ENCODE results near the gene OBSCN.
"Not testable (repeated sequence)": the region's sequence is repeated elsewhere in the genome, so short reads cannot be mapped to it uniquely, and the experiment has no call there.

The OBSCN gene

DNA sequence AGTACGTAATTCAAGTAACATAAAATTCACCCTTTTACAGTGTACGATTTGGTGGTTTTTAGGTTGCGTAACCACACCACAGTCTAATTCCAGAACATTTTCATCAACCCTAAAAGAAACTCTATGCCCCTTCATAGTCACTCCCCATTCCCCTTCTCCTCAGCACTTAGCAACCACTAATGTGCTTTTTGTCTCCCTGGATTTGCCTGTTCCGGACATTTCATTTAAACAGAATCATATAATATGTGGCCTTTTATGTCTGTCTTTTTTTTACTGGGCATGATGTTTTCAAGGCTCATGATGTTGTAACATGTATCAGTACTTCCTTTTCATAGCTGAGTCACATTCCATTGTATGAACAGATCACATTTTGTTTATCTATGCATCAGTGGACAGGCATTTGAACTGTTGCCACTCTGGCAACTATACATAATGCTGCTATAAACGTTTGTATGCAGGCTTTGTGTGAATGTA lies 20.8 kb downstream of the OBSCN start:
- no peak for DNase-seq

DNA sequence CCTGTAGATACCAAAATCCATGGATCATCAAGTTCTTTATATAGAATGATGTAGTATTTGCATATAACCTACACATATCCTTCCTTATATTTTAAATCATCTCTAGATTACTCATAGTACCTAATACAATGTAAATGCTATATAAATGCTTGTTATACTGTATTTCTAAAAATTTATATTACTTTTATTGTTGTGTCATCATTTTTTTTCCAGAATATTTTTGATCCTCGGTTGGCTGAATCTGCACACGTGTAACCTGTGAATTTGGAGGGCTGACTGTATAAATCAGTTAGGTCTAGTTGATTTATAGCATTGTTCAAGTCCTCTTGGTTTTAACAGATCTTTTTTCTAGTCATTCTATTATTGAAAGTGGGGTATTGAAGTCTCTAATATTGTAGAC lies 23.3 kb downstream of the OBSCN start:
- no peak for DNase-seq

DNA sequence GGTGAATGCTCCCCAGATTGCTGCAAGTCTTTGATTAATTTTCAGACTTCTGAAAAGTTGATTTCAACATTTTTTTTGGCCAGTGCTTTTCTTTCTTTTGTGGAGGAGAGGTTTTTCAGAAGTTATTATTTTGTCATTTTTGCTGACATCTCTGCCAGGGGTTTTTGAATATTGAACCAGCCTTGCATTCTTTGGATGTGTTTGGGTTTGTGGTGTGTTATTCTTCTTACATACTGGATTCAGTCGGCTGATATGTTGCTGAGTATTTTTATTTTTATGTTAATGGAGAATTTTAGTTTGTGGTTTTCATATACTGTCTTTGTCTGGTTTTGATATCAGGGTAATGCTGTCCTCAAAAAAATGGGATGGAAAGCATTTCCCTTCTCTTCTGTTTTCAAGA lies 25.3 kb downstream of the OBSCN start:
- no peak for DNase-seq

DNA sequence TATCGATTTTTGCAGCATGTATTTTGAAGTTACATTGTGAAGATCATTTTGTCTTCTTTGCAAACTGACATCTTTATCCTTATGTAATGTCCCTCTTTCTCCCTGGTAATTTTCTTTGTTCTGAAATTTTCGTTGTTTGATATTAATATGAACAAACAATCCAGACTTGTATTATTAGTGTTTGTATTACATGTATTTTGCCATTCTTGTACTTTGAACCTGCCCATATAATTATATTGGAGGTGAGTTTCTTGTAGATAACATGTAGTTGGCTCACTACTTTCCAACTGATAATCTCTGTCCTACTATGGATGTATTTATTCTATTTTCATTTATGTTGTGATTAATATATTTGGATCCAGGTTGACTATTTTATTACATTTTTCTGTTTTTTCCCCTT lies 27.1 kb downstream of the OBSCN start:
- DNase-seq = no peak

DNA sequence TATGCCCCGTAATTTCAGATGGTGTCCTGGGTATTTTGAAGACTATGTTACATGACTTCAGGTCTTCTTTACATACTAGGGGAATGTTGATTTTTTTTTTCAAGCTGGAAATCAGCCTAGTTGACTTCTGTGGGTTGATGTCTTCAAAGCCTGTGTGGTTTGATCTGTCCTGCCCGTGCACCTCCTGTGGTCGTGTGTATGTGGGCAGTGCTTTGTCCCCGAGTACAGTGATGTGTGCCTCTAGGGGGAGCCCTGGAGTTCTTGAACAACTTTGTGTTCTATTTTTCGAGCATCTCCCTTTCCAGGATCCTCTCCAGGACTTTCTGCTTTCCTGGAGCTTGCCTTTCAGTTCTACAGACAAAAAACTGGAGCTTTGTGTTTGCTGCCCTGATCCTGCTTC lies 28.9 kb downstream of the OBSCN start:
- no peak for DNase-seq

DNA sequence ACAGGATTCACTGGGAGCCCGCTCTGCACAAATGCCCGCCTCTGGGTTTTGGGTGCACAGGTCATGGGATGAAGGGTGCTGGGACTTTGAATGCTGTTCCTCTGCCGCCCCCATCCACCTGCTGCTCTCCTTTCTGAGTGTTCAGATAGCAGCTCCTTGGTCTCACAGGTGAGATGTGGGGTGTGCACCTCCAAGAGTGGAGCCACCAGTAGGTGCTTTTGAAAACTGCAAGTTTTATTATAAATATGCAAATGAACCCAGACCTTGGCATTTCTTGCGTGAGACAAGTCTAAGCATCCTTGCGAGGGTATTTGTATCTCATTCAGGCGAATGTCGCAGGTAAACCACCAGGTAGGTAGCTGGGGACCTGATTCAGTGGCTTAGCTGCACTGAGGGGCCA lies 30.2 kb downstream of the OBSCN start:
- DNase-seq = no peak

DNA sequence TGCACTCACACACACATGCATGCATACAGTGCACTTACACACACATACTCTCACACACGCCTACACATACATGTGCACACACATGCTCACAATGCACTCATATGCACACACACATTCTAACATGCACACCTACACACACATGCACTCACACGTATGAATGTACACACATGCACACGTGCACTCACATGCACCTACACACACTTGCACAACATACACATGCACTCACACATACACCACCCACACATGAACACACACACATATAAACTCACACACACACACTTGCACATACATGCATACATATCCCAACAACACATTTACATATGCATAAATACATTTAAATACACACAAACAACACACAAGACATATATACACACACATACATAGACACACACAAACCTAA lies 30.6 kb downstream of the OBSCN start:
- DNase-seq = no peak

DNA sequence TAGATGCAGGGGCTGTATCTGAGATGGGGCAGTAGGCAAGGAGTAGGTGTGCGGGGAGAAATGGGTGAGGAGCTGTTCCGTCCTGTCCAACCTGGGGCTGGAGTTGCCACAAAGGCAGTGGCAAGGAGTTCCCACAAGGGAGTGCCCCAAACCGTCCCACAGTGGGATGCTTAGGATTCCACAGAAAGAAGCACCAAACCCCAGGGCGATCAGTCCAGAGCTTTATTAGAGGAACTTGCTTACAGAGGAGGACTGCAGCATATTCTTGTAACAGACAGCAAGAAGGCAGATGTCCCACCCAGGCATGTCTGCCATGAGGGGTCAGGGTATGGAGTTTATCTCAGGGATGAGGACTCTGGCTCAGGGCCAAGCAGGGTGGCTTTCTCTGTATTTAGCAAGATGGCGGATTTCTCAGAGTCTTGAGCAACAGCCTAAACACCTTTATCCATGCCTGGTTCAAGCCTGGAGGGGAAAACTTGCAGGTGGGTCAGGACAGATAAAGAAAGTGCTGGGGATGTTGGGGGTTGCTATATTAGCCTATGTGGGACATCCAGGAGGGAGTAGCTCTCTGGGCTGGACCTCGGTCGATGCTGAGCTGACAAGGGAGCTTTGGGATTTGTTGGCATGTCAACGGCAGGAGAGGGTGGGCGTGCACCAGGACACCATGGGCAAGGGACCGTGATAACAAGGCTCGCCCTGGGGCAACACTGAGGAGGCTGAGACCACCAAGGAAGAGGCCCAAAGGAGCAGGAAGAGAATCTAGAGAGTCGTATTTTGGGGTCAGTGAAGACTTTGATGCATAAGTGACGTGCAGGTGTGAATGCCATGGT lies 32.8 kb downstream of the OBSCN start:
- no peak for DNase-seq

DNA sequence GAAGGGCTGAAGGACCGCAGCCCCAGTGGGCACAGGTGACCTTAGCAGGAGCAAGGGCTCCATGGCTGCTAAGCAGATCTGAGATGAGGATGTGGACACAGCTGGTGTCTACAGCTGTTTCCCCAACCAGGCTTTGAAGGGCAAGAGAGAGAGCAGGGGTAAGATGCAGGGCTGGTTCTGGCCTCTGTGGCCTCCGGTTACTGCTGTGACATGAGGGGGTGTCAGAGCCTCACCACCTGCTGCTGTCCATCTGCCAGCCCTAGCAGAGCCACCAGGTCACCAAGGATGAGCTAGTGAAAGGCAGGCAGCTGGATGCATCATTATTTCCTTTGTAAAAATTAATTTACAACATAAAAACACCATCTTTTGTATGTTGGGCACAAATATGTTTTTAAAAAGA lies 33.4 kb downstream of the OBSCN start:
- DNase-seq = no peak

DNA sequence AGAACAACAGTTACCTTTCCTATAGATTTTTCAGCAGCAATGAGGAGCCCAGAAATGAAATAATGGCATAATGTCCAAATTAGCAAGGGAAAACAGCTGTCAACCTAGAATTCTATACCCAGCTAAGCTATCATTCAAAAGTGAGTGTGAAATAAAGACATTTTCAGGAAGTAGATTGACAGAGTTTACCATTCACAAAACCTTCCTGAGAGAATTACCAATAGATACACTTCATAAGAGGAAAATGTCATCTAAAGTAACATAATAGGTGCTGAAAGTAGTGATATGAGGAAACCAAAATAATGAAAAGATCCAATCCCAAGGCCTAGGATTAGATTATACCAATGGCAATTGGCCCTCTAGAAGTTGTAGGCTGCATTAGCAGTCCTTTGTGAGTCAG lies 34.6 kb downstream of the OBSCN start:
- no peak for DNase-seq

DNA sequence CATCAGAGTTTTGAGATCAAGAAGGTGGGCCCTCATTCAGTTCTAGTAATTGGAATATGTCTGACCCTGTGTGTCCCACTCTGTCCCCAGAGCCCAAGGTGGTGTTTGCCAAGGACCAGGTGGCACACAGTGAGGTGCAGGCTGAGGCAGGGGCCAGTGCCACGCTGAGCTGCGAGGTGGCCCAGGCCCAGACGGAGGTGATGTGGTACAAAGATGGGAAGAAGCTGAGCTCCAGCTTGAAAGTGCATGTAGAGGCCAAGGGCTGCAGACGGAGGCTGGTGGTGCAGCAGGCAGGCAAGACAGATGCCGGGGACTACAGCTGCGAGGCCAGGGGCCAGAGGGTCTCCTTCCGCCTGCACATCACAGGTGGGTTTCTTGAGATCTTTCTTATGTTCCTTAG lies 35.2 kb downstream of the OBSCN start:
- DNase-seq = no peak

DNA sequence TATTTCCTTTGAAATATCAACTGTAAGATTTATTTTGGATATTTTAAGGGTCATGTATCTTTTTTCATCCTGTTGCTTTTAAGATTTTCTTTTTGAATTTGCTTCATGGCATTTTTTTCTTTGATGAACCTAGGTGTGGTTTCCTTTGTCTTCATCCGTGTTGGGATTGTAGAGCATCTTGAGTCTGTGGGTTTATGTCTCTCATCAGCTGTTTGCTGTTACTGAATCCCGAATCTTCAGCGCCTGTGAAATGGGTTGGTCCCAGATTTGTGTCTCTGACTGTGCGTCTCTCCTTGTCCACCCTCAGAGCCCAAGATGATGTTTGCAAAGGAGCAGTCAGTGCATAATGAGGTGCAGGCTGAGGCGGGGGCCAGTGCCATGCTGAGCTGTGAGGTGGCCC lies 36.1 kb downstream of the OBSCN start:
- DNase-seq = not testable (repeated sequence)

DNA sequence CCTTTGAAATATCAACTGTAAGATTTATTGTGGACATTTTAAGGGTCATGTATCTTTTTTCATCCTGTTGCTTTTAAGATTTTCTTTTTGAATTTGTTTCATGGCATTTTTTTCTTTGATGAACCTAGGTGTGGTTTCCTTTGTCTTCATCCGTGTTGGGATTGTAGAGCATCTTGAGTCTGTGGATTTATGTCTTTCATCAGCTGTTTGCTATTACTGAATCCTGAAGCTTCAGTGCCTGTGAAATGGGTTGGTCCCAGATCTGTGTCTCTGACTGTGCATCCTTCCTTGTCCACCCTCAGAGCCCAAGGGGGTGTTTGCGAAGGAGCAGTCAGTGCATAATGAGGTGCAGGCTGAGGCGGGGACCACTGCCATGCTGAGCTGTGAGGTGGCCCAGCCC lies 37.3 kb downstream of the OBSCN start:
- DNase-seq = no peak

DNA sequence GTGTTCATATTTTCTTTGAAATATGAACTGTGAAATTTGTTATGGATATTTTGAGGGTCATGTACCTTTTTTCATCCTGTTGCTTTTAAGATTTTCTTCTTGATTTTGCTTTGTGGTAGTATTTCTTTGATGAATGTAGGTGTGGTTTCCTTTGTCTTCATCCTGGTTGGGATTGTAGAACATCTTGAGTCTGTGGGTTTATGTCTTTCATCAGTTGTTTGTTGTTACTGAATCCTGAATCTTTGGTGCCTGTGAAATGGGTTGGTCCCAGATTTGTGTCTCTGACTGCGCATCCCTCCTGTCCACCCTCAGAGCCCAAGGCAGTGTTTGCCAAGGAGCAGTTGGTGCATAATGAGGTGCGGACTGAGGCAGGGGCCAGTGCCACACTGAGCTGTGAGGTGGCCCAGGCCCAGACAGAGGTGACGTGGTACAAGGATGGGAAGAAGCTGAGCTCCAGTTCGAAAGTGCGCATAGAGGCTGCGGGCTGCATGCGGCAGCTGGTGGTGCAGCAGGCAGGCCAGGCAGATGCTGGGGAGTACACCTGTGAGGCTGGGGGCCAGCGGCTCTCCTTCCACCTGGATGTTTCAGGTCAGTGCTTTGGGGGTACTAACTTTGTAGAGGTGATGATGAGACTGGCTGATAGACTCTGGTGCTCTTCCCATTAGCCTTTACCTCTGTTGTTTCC lies 38.5 kb downstream of the OBSCN start:
- DNase-seq = no peak

DNA sequence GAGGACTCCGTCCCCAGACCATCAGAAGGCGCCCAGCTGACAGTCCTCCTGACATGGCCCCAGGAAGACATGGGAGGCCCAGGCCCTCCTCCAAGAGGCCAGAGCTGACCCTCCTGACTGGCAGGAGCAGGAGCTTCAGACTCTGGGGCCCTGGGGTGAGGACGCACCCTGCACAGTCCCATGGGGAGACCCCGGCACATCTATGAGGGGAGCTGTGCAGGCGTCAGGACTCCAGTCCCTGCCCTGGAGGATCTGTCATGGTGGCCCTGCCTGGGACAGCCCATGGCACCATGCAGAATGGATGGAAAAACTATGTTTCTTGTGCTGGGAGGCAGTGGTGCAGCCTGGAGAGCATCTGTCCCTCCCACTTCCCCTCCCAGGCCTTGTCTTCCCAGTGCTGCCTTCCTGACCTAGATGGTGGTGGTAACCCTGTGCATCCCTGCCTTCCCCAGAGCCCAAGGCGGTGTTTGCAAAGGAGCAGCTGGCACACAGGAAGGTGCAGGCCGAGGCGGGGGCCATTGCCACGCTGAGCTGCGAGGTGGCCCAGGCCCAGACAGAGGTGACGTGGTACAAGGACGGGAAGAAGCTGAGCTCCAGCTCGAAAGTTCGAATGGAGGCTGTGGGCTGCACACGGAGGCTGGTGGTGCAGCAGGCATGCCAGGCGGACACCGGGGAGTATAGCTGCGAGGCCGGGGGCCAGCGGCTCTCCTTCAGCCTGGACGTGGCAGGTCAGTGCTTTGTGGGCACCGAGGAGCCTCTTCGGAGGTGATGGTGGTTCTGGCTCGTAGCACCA lies 41.9 kb downstream of the OBSCN start:
- DNase-seq = no peak

DNA sequence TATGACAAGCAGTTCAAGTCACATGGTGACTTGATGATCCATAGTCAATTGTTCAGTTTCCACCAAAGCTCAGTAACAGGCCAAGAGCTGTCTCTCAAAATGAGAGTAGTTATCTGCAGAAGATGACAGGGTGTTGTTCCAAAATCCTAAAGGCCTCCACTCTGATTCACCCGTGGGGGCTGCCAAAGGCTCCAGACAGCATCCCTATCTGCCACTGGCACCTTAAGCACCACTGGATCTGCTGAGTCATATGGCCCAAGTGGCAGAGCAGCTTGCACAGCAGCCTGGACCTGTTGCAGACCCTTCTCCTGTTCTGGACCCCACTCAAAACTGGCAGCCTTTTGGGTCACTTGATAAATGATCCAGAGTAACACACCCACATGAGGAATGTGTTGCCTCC lies 44.6 kb downstream of the OBSCN start:
- DNase-seq = not testable (repeated sequence)

DNA sequence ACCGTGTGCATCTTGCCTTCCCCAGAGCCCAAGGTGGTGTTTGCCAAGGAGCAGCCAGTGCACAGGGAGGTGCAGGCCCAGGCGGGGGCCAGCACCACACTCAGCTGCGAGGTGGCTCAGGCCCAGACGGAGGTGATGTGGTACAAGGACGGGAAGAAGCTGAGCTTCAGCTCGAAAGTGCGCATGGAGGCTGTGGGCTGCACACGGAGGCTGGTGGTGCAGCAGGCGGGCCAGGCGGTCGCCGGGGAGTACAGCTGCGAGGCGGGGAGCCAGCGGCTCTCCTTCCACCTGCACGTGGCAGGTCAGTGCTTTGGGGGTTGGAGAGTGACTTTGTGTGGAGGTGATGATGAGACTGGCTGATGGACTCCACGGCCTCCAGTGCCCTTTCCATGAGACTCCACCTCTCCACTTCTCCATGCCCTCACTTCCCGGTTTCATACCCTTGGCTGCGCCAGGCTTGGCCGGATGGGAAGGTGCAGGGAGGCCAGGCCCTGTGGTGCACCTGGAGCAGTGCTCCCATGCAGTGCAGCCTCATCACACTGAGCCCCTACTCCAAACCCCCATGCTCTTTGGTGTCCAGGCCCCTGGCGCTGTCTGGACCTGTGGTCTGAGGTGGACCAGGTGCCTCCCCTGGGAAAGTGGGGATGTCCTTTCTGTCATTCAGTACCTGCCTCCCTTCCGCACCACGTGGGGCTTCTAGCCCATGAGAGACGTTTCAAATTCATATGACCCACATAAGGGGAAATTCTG lies 49.0 kb downstream of the OBSCN start:
- DNase-seq = no peak

DNA sequence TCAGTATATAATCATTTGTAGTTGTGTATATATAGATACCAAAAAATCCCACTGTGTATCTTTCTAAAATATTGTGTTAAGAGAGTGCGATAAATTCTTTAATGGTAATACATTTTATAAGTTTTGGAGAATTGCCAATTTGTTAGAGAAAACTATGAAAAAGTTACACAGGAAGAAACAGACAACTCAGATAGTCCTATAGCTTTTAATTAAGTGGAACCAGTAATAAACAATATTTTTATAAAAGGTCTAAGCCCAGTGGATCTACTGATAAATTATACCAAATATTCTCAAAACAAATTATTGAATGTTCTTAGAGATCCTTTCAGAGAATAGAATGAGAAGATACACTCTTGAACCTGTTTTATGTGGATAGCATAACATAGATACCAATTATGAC lies 50.6 kb downstream of the OBSCN start:
- no peak for DNase-seq

DNA sequence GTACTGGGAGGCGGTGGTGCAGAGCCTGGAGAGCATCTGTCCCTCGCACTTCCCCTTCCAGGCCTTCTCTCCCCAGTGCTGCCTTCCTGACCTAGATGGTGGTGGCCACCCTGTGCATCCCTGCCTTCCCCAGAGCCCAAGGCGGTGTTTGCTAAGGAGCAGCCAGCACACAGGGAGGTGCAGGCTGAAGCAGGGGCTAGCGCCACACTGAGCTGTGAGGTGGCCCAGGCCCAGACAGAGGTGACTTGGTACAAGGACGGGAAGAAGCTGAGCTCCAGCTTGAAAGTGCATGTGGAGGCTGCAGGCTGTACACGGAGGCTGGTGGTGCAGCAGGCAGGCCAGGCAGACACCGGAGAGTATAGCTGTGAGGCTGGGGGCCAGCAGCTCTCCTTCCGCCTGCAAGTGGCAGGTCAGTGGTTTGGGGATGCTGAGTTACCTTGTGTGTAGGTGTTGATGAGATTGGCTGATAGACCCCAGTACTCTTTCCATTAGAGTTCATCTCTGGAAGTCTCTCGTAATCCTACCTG lies 51.6 kb downstream of the OBSCN start:
- no peak for DNase-seq

DNA sequence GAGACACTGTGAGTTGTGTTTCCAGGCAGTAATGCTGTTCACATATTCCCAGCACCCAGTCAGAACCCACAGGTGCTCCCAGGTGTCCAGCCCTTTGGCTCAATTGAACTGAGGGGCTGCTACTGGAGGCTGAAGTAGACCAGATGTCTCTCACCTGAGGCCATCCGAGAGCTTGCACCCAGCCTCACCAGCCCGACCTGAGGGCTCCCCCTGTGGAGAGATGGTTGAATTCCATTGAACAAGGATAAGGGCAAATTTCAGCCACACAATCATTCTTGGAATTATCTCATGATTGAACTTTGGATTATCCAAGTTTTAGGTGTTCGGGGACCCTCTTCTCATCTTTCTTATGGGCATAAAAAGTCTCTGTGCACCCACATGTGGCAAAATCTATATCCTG lies 52.1 kb downstream of the OBSCN start:
- DNase-seq = no peak

DNA sequence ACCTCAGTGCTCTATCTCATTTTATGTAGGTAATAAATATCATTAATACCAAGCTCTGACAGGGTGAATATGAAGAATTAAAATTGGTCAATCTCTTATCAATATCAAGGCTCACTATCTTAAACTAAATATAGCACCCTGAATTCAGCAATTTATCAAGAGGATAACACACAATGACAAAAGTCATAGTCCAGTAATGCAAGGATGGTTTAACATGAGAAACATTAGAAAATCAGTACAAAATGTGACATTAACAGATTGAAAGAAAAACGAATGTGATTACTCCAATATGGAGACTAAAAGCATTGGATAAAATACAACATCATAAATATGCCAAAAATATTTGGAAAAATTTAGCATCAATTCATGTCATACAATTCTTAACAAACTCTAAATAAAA lies 53.9 kb downstream of the OBSCN start:
- no peak for DNase-seq

DNA sequence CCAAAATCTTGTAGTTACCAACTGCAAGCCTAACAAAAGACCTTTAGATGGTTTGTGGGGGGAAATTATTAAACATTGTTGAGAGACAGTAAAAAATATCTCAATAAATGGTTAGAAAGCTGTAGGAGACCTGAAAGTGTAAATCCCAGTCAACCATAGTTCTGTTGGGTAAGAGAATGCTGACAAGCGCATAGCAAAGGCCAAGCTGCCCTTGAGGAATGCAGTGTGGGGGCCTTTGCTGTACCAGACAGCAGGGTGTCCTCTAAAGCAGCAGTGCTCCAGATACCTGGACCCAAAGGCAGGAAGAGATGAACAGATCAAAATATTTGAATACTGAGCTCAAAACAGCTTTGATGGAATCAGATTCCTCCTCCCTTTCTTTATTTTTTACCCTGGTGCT lies 54.6 kb downstream of the OBSCN start:
- DNase-seq = no peak

DNA sequence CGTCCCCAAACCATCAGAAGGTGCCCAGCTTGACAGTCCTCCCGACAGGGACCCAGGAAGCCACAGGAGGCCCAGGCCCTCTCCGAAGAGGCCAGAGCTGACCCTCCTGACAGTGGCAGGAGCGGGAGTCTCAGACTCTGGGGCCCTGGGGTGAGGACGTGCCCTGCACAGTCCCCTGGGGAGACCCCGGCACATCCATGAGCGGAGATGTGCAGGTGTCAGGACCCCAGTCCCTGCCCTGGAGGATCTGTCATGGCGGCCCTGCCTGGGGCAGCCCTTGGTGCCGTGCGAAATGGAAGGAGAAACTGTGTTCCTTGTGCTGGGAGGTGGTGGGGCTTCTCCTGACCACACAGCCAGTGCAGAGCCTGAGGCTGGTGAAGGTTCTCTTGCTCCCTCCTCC lies 55.8 kb downstream of the OBSCN start:
- no peak for DNase-seq
